CD1c-positive myeloid dendritic cell (primary cell): ENCODE measurements around the gene KLRC2.
"Not testable (repeated sequence)": the region's sequence is repeated elsewhere in the genome, so short reads cannot be mapped to it uniquely, and the experiment has no call there.

ENCODE experiments used
- DNase-seq: peaks from one replicate; pipeline ENCODE4 v3.0.0-alpha.2; 2016; ENCODE audit errors: extremely low spot score

The KLRC2 gene

DNA sequence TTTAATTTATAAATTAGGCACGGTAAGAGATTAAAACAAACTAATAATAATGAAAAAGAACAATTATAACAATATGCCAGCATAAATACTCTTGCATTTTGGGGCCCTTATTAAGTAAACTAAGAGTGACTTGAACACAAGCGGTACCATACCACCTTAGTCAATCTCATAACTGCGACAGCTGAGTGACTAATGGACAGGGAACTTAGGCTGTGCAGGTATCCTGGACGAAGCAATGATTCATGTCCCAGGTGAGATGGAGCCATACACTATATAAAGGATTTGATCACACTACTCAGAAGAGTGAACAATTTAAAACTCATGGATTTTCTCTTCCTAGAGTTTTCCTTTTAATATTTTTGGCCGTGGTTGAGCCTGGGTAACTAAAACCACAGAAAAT lies 30.5 kb downstream of the KLRC2 start:
- no peak for DNase-seq

DNA sequence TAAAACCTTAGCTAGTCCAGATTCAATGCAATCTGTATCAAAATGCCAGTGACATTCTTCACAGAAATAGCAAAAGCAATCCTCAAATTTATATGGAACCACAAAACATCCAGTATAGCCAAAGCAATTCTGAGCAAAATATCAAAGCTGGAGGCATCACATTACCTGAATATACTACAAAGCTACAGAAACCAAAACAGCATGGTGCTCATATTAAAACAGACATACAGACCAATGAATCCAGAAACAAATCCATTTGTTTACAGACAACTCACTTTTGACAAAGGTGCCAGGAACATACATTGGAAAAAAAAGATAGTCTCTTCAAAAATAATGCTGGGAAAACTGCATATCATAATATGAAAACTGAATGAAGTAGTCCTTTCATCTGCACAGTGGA lies 31.0 kb downstream of the KLRC2 start:
- no peak for DNase-seq

DNA sequence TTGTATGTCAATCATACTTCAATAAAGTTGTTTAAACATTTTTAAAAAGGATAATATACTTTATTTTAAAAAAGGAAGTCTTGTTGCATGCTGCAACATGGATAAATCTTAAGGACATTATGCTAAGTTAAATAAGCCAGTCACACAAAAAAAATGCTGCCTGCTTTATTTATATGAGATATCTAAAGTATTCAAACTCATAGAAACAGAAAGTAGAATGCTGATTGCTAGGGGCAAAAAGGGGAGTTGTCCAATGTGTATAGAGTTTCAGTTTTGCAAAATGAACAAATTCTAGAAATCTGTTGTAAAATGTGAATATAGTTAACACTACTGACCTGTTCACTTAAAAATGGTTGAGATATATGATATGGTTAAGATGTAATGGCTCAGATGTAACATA lies 35.0 kb downstream of the KLRC2 start:
- DNase-seq = no peak

DNA sequence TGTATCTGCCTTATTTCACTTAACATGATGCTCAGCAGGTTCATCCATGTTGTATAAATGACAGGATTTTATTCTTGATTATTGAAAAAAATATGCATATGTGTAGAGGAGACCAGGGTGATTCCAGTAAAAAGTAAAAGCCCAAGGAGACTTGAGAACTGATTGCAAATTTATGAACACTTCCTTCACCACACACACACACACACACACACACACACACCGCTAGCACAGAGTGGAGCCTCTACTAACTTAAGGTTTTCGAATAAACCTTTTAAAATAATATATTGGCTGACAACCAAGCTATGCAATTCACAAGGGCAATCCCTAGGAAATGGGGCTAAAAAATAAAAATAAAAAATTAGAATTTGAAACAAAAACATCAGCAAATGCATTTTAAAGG lies 37.6 kb downstream of the KLRC2 start:
- no peak for DNase-seq

DNA sequence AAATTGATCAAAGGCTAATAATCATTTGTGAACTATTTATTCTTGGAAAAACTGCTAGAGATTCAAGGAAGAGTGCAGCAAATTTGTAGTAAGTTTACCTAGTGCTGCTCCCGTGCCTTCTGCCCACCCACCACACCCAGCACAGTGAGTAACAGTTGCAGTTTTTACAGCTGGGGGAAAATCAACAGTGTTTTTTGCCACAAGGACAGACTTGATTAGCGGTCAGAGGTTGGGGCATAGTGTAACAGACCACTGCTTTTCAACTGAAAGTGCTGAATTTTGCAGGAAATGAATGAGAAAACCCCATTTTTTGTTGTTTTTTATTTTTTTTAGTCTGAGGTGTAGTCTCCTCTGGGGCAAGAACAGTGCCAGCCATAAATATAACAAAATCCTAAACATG lies 38.5 kb downstream of the KLRC2 start:
- DNase-seq = no peak

DNA sequence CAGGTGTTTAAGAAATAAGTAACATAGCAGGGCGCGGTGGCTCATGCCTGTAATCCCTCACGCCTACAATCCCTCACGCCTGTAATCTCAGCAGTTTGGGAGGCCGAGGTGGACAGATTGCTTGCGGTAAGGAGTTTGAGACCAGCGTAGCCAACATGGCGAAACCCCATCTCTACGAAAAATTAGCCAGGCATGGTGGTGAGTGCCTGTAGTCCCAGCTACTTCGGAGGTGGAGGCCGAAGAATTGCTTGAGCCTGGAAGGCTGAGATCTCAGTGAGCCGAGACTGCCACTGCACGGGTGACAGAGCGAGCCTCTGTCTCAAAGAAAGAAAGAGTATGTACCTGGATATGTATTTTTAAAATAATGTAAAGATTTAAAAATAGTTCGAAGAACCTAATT lies 39.6 kb downstream of the KLRC2 start:
- not testable (repeated sequence) for DNase-seq

DNA sequence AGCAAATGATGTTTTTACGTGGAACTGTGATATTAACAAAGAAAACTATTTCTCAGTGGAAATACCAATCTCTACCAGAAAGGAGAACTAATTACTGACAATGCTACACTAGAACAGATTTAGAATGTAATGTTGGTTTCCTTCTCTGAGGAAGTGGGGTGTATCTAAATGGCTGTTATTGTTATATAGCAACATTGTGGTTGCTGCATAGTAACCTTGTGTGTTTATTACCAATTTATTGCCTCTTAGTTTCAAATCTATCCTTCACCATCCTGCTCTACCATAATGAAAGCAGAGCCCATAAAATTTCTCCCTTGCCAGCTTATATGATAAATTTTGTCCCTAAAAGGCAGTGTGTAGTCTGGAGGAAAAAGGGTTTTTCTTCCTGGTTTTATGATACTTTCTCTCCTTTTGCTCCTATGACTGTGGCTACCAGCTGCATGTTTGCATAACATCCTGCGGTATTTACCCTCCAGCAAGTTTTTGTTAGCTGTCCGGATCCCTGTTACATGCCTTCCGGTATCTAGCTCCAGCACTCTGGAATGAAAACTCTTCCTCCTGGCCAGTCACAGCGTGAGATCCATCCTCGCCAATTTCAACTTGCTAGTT lies 40.3 kb downstream of the KLRC2 start:
- DNase-seq = peak; percentile 79

DNA sequence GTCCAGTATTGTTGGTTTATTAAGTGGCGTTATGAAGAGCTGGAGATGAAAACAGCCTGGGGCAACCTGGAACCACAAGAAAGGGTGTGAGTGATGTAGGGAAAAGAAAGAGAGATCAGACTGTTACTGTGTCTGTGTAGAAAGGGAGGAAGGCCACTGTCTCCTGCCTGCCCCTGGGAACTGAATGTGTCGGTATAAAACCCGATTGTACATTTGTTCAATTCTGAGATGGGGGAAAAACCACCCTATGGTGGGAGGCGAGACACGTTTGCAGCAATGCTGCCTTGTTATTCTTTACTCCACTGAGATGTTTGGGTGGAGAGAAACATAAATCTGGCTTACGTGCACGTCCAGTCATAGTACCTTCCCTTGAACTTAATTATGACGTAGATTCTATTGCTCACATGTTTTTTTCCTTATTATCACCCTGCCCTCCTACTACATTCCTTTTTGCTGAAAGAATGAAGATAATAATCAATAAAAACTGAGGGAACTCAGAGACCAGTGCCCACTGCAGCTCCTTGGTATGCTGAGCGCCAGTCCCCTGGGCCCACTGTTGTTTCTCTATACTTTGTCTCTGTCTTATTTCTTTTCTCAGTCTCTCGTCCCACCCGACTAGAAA lies 41.2 kb downstream of the KLRC2 start:
- not testable (repeated sequence) for DNase-seq

DNA sequence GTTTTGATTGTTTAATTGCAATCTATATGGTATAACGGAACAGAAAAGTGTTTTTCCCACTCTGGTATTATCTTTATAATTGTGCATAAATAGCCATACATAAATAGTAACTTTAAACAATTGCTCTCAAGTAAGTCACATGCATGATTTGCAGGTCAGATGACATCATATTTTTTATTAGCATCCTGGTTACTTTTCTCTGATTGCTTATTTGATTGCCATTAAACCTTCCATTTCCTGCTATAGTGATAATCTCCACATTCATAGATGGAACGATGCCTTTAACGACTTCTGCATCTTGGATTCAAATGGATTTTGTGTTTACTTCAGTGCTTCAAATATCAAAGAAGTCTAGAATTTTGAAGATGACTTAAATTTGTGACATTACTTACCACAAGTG lies 42.5 kb downstream of the KLRC2 start:
- no peak for DNase-seq

DNA sequence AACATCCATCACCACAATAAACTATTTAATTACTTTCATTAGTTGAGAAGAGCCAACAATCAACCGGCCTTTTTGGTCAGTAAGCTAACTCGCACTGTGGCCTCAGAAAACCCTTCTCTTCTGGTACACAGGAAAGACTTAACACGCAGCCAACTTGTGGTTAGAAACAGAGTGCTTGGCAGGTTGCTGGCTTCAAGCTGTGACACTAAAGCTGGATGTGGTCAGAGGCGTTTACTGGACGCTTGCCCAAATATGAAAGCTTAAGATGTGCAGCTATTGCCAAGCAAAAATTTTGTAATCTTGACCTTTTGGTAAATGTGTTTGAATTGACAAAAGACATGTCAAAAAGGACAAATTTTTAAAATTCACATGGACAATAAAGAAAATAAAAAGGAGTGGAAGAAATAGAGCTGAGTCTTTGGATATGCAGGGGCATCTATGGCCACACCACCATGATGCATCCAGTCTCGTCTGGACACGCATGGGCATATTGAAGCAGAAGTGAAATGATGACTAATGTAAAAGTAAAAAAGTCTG lies 43.3 kb downstream of the KLRC2 start:
- peak; percentile 77 for DNase-seq

DNA sequence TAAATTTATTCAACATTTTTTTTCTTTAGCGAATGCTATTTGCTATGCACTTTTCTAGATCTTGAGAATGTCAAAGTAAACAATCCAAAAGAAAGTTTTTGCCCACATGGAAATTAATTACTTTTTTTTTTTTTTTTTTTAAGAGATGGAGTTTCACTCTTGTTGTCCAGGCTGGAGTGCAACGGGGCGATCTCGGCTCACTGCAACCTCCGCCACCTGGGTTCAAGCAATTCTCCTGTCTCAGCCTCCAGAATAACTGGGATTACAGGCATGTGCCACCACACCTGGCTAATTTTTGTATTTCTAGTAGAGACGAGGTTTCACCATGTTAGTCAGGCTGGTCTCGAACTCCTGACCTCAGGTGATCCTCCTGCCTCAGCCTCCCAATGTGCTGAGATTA lies 44.8 kb downstream of the KLRC2 start:
- not testable (repeated sequence) for DNase-seq

DNA sequence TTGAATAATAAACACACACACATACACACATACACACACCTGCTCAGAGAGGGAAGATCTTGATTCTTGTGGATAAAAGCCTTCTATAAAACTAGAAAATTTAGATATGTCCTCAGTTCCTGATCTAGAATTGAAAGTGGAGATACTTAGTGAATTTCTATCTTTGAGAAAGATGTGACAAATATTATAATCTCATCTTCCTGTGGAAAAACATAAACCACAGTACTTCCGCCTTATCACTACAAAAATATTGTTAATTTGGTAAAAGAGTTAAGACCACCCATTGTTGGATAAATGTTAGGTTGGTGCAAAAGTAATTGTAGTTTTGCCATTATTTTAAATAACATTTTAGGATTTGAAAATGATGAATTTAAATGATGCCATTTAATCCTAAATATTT lies 45.9 kb downstream of the KLRC2 start, which contains the start of gene KLRK1:
Gene KLRK1 (minus strand): TSS at position 138 of the 400 bp plus-strand sequence. CDS start 1,231 bp downstream, outside the sequence.
- DNase-seq = no peak

DNA sequence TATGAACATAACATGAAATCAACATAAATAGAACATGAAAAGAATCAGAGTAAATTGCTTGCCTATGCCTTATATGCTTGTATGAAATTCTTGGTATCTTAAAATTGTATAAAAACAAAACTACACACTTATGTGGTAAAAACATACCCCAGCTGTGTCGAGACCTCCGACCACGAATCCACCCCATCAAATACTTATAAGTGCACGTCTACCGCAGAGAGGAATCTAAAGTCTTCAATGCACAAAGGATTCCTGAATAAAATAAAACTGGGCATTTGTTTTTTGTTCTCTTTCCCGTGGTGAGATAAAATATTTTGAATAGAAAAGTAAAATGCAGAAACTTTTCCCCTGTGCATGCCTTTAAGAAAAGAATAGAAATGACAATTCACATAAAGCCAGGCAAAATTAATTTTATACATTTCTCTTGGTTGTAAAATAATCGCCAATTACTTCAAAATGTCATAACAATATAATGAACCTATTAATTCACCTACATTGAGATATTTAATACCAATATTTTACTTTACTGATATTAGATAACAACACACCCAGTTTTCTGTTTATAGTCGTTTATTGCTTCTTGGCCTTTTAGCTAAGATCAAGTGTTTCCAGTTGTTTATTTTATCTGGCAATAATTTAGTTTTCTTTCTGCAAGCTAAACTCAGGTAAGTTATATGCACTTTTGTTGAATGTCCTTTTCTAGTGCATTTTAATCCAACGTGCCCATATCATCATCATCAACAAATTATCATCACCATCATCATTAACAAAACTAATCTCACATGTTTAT lies 47.0 kb downstream of the KLRC2 start:
- no peak for DNase-seq

DNA sequence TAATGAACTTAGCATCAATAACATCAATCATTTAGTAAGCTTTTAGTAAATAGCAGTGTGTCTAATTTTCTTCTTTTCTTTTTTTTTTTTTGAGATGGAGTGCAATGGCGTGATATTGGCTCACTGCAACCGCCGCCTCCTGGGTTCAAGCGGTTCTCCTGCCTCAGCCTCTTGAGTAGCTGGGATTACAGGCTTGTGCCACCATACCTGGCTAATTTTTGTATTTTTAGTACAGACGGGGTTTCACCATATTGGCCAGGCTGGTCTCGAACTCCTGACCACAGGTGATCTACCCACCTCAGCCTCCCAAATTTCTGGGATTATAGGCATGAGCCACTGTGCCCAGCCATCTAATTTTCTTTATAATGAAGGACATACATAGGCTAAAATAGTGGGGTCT lies 48.3 kb downstream of the KLRC2 start:
- not testable (repeated sequence) for DNase-seq

DNA sequence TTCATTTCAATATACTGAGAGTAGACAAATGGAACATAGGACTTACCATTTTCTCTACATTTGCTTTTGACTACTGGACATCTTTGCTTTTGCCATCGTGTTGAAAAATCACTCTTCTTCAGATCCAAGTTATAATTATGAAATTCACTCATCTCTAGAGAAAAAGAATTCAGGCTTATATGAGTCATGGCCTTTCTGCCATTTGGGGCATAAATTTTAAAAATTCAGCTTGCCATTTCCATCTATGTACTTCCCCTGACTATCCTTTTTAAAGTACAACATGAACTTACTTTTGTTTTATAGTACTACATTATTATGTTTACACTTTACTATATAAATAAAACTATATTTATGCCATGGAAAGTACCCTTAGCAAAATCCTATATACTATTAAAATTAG lies 49.0 kb downstream of the KLRC2 start:
- DNase-seq = no peak

DNA sequence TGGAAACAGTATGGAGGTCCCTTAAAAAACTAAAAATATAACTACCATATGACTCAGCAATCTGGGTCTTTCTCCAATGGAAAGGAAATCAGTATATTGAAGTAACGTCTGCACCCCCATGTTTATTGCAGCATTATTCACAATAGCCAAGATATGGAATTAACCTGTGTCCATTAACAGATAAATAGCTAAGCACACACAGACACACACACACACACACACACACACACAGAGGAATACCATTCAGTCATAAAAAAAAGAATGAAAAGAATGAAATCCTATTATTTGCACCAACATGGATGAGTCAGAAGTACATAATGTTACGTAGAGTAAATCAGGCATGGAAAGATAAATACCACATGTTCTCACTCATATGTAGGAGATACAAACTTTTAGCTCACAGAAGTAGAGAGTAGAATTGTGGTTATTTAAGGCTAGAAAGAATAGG lies 50.6 kb downstream of the KLRC2 start:
- no peak for DNase-seq

DNA sequence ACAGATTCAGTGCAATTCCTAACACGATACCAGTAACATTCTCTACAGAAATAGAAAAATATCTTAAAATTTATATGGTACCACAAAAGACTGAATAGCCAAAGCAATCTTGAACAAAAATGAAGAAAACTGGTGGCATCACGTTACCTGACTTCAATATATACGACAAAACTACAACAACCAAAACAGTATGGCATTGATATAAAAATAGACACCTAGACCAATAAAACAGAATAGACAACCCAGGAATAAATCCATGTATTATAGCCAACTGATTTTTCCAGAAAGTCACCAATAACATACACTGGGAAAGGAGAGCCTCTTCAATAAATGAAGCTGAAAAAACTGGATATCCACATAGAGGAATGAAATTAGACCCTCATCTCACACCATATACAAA lies 51.6 kb downstream of the KLRC2 start:
- no peak for DNase-seq

DNA sequence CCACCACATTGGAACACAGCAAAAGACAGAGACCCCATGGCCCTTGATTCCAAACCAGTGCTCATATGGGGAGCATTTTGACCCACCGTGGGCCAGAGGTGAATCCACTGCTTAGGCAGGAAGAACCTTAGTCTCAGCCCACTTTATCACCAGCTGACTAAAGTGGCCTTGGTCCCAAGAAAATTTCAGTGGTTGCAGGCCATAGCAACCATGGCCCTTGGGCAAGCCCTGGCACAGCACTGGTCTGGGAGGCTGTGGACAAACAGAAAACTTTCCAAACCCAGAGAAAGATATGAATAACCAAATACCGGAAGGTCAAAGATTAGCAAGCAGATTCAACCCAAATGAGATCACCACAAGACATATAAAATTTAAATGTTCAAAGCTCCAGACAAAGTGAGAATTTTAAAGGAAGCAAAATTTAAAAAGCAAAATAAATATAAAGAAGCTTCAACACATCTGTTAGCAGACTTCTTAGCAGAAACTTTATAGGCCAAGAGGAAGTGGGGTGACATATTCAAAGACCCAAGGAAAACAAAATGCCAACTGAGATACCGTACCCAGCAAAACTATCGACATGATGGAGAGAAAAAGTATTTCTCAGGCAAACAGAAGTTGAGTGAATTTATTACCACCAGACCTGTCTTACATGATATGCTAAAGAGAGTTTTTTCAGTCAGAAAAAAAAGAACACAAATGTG lies 53.7 kb downstream of the KLRC2 start:
- no peak for DNase-seq
